RWPE2 (cell line): ENCODE data around the gene ELFN2.
"Not testable (repeated sequence)": the region's sequence is repeated elsewhere in the genome, so short reads cannot be mapped to it uniquely, and the experiment has no call there.

Experiments used
- ATAC-seq: fragments of 200-7000 bp; cut with Tn5 transposase; 3 replicates; pipeline ENCODE4 v1.9.1; 2021; ENCODE audit warnings: low read depth
- DNase-seq: peaks from one replicate; pipeline ENCODE4 v3.0.0-alpha.2; 2020; ENCODE audit warnings: low spot score
- H3K27ac ChIP-seq: fragments of 450-650 bp; 2 replicates; pipeline ENCODE4 v1.5.1; 2017; ENCODE audit warnings: mild to moderate bottlenecking; ENCODE audit not compliant: poor library complexity, severe bottlenecking
- H3K27me3 ChIP-seq: fragments of 250-450 bp; sonication (Bioruptor Pico); 2 replicates; pipeline ENCODE4 v1.5.1; 2021; ENCODE audit warnings: mild to moderate bottlenecking, moderate library complexity; ENCODE audit not compliant: insufficient read depth, poor library complexity, severe bottlenecking
- H3K36me3 ChIP-seq: fragments of 250-450 bp; sonication (Bioruptor Pico); 2 replicates; pipeline ENCODE4 v1.5.1; 2020; ENCODE audit warnings: low read depth, mild to moderate bottlenecking, moderate library complexity
- H3K4me1 ChIP-seq: fragments of 250-450 bp; sonication (Bioruptor Pico); 2 replicates; pipeline ENCODE4 v1.5.1; 2021; ENCODE audit warnings: mild to moderate bottlenecking, moderate library complexity; ENCODE audit not compliant: insufficient read depth, poor library complexity, severe bottlenecking
- H3K4me3 ChIP-seq: fragments of 250-450 bp; sonication (Bioruptor Pico); 2 replicates; pipeline ENCODE4 v1.5.1; 2021; ENCODE audit warnings: mild to moderate bottlenecking, moderate library complexity; ENCODE audit not compliant: severe bottlenecking
- H3K9me3 ChIP-seq: fragments of 250-450 bp; sonication (Bioruptor Pico); 2 replicates; pipeline ENCODE4 v1.5.1; 2021; ENCODE audit warnings: mild to moderate bottlenecking, moderate library complexity; ENCODE audit not compliant: severe bottlenecking
- TF ChIP-seq, protein P1 (sequence below): fragments of 450-650 bp; IDR thresholded peaks from one replicate; pipeline ENCODE4 v1.5.1; 2017; ENCODE audit warnings: mild to moderate bottlenecking, moderate library complexity; ENCODE audit not compliant: poor library complexity, severe bottlenecking

Gene ELFN2

DNA sequence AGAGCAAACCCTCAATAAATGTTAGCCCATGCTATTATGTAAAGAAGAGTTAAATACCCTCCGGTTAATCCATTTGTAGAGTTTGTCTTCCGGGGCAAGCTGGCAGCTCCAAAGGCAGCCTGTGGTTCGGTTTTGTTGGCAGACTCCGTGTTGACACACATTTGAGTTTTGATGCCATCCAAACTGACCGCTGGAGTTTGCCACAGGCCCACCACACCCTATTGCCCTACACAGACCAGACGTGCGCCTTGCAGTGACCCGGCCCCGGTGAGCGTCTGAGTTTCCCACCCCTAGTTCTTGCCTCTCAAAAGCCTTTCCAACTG lies 25.1 kb downstream of the ELFN2 start:
- ATAC-seq (no peak), DNase-seq (no peak)
- Histone ChIP-seq H3K4me3 (no peak overlapping the region), H3K27ac (no peak overlapping the region), H3K4me1 (no peaks in the 10 kb centered on the region), H3K9me3 (no peaks in the 10 kb centered on the region), H3K27me3 (no peaks in the 10 kb centered on the region), H3K36me3 (no peaks in the 10 kb centered on the region)
- TF ChIP-seq, protein P1, sequence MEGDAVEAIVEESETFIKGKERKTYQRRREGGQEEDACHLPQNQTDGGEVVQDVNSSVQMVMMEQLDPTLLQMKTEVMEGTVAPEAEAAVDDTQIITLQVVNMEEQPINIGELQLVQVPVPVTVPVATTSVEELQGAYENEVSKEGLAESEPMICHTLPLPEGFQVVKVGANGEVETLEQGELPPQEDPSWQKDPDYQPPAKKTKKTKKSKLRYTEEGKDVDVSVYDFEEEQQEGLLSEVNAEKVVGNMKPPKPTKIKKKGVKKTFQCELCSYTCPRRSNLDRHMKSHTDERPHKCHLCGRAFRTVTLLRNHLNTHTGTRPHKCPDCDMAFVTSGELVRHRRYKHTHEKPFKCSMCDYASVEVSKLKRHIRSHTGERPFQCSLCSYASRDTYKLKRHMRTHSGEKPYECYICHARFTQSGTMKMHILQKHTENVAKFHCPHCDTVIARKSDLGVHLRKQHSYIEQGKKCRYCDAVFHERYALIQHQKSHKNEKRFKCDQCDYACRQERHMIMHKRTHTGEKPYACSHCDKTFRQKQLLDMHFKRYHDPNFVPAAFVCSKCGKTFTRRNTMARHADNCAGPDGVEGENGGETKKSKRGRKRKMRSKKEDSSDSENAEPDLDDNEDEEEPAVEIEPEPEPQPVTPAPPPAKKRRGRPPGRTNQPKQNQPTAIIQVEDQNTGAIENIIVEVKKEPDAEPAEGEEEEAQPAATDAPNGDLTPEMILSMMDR: no peak

DNA sequence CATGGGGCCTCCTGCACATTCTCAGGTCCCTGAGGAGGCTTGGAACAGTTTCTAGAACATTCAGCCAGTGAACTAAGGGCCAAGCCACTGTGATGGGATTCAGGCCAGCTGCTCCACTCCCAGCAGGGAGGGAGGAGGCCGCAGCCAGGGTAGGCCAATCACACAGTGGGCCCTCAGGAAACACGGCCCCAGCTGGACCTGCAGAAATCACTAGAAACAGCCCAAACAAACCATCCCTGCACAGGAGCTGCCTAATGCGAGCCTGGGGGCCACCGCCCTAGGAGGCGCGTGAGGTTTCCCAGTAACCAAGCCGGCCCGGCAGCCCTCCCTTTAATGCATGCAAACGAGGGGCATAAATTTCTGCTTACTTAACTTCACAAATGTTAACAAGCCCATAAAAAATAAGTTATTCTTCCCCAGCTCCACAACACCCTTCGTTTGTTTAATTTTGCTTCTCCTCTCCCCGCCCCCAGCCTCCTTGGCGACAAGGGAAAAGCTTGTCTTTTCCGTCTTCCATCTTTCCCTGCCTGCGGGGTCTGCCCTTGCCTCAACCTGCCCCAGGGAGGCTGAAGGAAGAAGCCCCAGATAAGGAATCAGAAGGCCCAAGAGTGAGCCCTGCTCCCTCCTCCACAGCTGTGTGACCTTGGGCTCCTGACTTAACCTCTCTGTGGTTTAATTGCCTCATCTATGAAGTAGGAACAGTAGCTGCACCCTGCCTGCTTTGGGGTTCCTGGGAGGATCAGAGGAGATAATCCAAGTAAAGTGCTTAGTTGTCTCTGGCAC lies 25.7 kb downstream of the ELFN2 start:
- H3K4me1 ChIP-seq: no peaks in the 10 kb centered on the region
- DNase-seq (no peak), ATAC-seq (no peak)
- H3K27me3 ChIP-seq: no peaks in the 10 kb centered on the region
- no peak overlapping the region for H3K4me3 ChIP-seq
- no peak overlapping the region for H3K27ac ChIP-seq
- H3K36me3 ChIP-seq: no peaks in the 10 kb centered on the region
- TF ChIP-seq, protein P1: no peak
- no peaks in the 10 kb centered on the region for H3K9me3 ChIP-seq

GRCh38 chr22:37400719-37401118 lies 26.6 kb downstream of the ELFN2 start:
- DNase-seq (no peak), ATAC-seq (no peak)
- H3K4me1 ChIP-seq: no peaks in the 10 kb centered on the region
- no peaks in the 10 kb centered on the region for H3K27me3 ChIP-seq
- no peaks in the 10 kb centered on the region for H3K36me3 ChIP-seq
- no peak overlapping the region for H3K27ac ChIP-seq
- TF ChIP-seq, protein P1: no peak
- no peaks in the 10 kb centered on the region for H3K9me3 ChIP-seq
- no peak overlapping the region for H3K4me3 ChIP-seq

GRCh38 chr22:37399457-37399856 lies 27.8 kb downstream of the ELFN2 start:
- not testable (repeated sequence) for DNase-seq, H3K9me3 ChIP-seq, H3K27me3 ChIP-seq, H3K4me3 ChIP-seq, H3K27ac ChIP-seq, H3K36me3 ChIP-seq, ATAC-seq, H3K4me1 ChIP-seq

DNA sequence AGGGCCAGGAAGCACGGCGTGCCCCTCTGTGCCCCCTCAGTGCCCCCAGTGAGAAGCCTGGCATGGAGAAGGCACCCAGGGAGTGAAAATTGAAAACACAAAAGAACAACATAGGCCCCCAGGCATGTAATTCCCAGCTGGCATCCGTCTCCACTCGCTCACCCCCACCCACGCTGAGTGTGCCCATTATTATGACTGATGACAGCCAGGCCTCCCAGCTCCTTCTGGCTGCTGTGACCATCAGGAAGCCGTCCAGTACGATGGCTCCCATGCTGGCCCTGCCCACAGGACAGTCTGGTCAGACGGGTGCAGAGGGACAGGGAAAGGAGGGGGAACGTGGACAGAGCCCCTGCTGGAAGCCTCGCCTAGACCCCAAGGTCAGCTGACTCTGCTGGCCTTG lies 30.1 kb downstream of the ELFN2 start:
- TF ChIP-seq, protein P1: no peak
- DNase-seq: no peak
- no peak for ATAC-seq

More for the DNA sequence above, 30.1 kb downstream of the ELFN2 start:
- Histone ChIP-seq H3K9me3 (no peaks in the 10 kb centered on the region), H3K4me3 (no peak overlapping the region), H3K36me3 (no peaks in the 10 kb centered on the region), H3K4me1 (no peaks in the 10 kb centered on the region), H3K27me3 (no peaks in the 10 kb centered on the region), H3K27ac (no peak overlapping the region)
